Measurements from ENCODE around the gene ADAMTS9.

ADAMTS9 gene

DNA sequence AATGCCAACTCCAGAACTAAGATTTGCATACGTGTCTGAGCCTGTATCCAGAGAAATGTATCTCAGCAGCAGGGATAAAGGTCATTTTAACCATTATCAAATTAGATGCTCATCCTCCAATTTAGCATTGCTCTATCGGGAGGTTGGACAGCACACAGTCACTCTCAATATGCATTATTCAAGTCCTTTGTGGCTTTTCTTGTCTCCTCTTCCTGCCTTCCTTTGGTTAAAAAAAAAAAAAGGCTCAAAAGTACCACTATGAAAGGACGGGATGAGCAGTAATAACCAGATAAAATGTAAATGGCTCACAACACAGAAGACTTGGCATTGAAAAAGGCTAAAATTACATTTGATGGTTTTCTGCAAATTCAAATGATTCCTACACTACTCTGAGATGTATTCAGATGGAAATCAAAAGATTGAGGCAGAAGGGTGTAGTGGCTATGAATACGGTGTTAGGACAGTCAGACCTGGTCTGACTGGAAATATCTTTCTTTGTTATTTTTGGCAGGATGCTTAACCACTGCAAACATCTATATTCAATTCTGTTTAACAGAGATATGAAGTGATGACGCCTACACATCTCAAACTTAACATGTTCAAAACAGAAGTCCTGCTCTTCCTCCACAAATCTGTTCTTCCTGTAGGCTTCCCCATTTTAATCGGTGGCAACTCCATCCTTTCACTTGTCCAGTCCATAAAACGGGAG is 109.6 kb downstream of the ADAMTS9 start:
- DNase-seq (ENCODE audit: low read depth in 3 of 3), result no peak

DNA sequence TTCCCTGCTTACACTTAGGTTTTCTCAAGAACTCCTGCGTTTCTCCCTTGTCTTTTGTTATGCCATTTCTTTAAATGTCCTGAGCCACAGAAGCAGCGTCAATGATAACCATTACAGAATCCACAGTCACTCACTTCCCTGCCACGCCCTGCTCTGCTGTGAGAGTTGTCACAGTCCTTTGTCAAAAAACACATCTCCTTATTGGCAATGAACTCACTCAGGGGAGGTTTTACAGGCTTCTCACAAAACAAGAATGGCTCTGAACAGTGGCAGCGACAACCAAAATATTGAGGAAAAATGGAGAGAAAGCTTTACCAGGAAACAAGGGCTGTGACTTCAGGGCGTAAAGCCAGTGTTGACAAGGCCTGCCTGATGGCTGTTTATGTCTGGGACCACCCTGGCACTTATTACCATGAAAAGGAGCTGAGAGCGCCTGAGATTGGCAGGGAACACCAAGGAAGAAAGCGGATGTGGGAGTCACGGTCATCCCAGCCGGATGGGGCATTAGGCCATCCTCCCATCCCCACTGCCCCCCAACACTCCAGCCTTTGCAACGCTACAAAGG is 111.5 kb downstream of the ADAMTS9 start:
- no peak for DNase-seq (ENCODE audit: low read depth in 3 of 3)

DNA sequence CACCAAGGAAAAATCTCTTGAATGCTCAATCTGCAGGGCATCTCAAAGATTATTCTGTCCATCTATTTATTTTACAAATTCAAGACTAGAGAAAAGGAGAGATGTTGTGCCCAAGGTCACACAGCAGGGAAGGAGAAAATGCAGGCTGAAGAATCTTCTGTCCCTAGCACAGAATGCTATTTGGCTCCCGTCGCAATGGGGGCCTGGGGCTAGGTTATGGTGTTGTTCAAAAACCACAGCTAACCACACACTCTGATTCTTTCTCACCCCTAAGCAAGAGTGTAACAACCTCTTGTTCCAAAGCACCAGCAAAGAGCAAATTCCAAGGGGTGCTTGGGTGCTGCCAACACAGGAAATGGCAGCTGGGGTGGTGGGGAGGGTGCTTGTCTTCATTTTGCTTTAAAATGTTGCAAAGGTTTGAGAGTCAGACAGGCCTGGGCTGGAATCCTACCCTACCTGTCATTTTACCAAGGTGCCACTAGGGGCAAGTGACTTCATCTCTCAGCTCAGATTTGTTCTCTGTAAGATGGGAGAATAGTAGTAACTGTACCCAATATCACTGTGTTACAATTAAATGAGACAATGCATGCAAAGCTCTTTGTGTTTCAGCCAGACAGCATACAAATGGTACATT is 112.5 kb downstream of the ADAMTS9 start:
- no peak for DNase-seq (ENCODE audit: low read depth in 3 of 3)

DNA sequence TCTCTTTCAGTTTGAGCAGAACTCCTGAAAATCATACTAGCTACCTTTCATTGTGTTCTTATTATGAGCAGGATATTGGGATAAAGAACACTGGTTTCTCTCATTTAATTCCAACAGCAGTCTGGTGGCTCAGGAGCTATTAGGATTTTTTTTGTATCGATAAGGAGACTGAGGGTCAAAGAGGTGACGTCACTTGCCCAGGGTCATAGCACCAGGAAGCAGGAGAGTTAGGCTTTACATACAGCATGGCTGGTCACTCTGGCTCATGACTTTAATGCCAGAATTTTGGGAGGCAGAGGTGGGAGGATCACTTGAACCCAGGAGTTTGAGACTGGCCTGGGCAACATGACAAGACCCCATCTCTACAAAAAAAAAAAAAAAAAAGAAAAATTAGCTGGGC is 113.6 kb downstream of the ADAMTS9 start:
- DNase-seq (ENCODE audit: low read depth in 3 of 3), result no peak

DNA sequence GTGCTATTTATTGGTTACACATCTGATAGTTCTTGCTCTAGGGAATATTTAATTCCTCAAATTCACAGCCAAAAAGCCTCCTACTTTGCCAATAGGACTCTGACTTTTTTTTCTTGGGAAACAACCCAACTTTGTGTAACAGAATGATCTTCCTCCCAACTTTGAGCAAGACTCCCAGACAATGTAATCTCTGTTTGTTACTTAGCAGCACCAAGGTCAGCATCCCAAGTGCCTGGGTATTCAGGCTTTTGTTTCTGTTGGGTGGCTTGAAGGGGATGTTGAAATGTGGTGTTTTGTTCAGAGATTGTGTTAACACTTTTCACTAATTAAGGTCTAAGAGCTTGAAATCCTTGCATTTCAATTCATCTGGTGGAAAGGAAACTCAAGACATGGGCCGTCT is 115.8 kb downstream of the ADAMTS9 start:
- DNase-seq (ENCODE audit: low read depth in 3 of 3), result no peak

GRCh38 chr3:64568895-64569517 is 118.8 kb downstream of the ADAMTS9 start:
- no peak for DNase-seq (ENCODE audit: low read depth in 3 of 3)

DNA sequence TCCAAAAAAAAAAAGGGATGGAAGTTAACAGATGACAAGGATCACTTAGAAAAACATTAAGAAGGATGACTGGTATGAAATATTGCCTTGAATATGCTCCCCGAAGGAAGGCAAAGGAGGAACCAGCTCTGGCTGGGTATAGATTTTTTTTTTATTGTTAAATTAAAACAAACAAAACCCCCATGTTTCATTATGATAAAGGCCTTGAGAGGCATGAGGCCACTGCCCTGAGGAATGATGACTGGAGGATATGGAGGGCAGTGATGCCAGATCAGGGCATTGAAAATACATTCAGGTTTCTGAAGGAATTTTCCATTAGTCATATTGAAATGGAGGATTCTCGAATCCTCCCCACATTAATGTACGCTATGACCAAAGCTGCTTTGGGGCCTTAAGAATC is 120.9 kb downstream of the ADAMTS9 start:
- DNase-seq (ENCODE audit: low read depth in 3 of 3), result no peak

DNA sequence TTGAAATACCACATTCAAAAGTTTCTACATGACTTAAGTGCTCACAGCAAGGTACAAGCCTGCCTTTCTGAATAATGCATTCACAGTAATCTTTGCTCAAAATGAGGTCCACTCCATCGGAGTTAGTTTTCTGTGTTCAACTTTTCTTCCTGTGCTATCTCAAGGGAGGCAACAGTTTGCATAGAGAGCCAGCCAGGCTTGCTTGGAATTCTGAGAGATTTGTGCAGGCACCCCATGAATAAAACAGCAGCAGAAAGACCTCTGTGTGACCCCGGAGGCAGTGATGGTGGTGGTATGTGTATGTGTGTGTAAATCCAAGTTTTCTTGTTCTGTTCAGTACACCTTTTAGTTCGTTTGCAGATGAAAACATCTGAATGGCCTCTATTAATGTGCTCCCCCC is 124.0 kb downstream of the ADAMTS9 start:
- DNase-seq (ENCODE audit: low read depth in 3 of 3), result no peak

GRCh38 chr3:64561868-64562267 is 125.9 kb downstream of the ADAMTS9 start:
- DNase-seq (ENCODE audit: low read depth in 3 of 3), result no peak

GRCh38 chr3:64561325-64561843 is 126.4 kb downstream of the ADAMTS9 start:
- DNase-seq (ENCODE audit: low read depth in 3 of 3), result no peak

GRCh38 chr3:64560791-64561190 is 127.0 kb downstream of the ADAMTS9 start:
- DNase-seq (ENCODE audit: low read depth in 3 of 3), result no peak

GRCh38 chr3:64559588-64559987 is 128.2 kb downstream of the ADAMTS9 start:
- DNase-seq (ENCODE audit: low read depth in 3 of 3), result no peak

- no peak for DNase-seq (ENCODE audit: low read depth in 3 of 3)
Observed at GRCh38 chr3:64556046-64556445, 131.8 kb downstream of the ADAMTS9 start.

- DNase-seq (ENCODE audit: low read depth in 3 of 3), result no peak
Observed at GRCh38 chr3:64555351-64555750, 132.4 kb downstream of the ADAMTS9 start.

- DNase-seq (ENCODE audit: low read depth in 3 of 3), result no peak
Observed at GRCh38 chr3:64554096-64554920, 133.5 kb downstream of the ADAMTS9 start.

DNA sequence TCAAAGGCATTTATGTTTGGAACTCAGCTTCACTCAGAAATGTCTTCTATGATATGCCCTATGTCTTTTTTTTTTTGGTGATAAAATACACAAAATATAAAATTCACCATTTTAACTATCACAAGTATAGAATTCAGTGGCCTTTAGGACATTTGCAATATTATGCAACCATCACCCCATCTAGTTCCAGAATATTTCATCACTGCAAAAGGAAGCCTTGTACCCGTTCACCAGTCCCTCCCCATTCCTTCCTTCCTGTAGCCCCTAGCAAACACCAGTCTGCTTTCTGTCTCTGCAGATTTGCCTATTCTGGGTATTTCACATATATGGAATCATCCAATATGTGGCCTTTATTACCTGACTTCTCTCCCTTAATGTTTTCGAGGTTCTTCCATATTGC is 134.8 kb downstream of the ADAMTS9 start:
- no peak for DNase-seq (ENCODE audit: low read depth in 3 of 3)

DNA sequence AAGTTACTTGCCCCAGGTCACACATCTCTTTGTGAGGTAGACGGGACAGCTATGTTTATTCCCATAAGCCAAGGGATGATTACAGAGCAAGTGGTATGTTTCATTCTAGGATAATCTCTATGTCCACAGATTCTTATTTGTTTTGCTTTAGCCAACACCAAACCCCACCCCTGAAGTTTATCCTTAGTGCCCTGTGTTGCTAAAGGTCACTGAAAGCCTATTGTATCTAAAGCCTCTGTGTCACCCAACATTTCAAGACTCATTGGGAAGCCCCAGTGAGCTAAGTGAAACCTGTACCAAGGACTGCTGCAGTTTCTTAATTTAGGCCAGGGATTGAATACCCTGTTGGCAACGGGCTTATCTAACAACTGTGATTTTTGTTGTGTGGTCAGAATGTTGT is 135.6 kb downstream of the ADAMTS9 start:
- DNase-seq (ENCODE audit: low read depth in 3 of 3), result no peak

DNA sequence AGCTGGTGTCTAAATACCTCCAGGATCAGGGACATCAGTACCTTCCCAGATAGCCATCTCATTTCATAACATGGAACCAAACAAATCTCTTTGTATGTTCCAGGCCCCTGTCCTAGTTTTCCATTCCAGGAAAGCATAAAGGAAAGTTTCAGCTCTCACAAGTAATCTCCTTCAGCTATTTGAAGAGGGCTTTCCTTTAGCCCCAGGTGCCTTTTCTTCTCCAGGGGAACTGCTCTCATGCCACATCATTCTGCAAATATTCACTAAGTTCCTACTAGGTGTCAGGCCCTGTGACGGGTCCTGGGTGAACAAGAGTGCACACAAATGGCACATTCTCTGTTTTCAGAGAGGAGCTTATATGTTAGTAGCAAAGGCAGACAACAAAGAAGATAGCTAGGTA is 136.1 kb downstream of the ADAMTS9 start:
- no peak for DNase-seq (ENCODE audit: low read depth in 3 of 3)

DNA sequence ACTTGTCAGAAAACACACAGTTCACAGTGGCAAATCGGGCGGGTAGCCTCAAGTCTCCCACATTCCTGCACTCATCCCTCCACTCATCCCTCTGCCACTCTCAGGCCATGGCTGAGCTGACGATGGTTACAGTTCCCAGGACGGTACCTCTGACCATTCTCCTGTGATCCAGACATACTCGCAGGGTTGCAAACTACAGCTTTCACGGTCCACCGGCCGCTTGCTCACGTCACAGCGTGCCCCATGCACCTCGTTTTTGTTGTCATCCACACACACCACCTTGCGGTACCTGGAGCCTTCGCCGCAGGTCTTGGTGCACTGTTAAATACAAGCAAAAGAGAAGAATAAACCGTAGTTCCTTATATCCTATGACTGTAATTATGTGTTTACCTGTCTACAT is 137.1 kb downstream of the ADAMTS9 start:
- DNase-seq (ENCODE audit: low read depth in 3 of 3), result no peak

DNA sequence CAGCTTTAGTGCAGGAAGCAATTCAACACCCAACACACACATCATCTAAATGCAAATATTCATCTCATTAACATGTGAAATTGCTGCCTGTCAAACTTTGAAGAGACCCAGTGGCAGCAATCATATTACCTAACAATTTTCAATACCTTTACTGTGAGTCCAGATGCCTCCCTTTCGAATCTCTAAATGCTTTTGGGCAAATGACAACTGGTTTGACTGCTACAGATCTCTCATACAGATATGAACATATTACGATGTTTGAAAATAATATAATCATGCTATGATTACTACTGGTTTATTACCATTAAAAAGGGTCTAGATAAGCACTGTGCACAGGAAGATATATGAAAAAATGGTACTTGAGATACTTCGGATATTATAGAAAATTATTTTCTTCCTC is 137.9 kb downstream of the ADAMTS9 start:
- no peak for DNase-seq (ENCODE audit: low read depth in 3 of 3)

GRCh38 chr3:64548200-64548889 is 139.5 kb downstream of the ADAMTS9 start:
- no peak for DNase-seq (ENCODE audit: low read depth in 3 of 3)

All from stimulated activated CD4-positive, alpha-beta T cell treated with anti-CD3 and anti-CD28 coated beads, TNF-alpha, amount 100 ng/mL, for 4 hours (primary cell).